Adrenal gland (tissue), 12 donors: ENCODE measurements around the gene CARMIL3. TPM values are rescaled to one million over a fixed set of nuclear protein-coding genes. Genes with fewer than 3 reads are reported as not detected.
A peak's percentile ranks its signal among the peaks of the same experiment; 100 is the strongest.

Source experiments
- DNase-seq, 7 donors: peaks; one replicate each; pipeline ENCODE4 v3.0.0-alpha.2; 2019 to 2020
- H3K27ac ChIP-seq, 5 donors: fragments of 200-600 bp; sonication (generic) in 4 of 5; 1 replicate in 3 of 5; 2 replicates in 2 of 5; pipeline versions ENCODE4 v1.5.1 to v1.8.0; 2016 to 2020; ENCODE audit warnings: mild to moderate bottlenecking in 1 of 5
- H3K27me3 ChIP-seq: fragments of 200-600 bp; 2 replicates; pipeline ENCODE4 v1.8.0; 2021
- H3K36me3 ChIP-seq, 2 donors: fragments of 200-600 bp; replicated peaks in 1 of 2; 1 replicate in 1 of 2; 2 replicates in 1 of 2; pipeline versions ENCODE4 v1.5.1 to v1.8.0; 2018 to 2022
- H3K4me1 ChIP-seq, 2 donors: fragments of 200-600 bp; replicated peaks in 1 of 2; 1 replicate in 1 of 2; 2 replicates in 1 of 2; pipeline versions ENCODE4 v1.5.1 to v1.8.0; 2018 to 2021
- H3K4me3 ChIP-seq, 4 donors: fragments of 200-600 bp; sonication (generic) in 3 of 4; one replicate each; pipeline ENCODE4 v1.5.1; 2016 to 2018
- H3K9me3 ChIP-seq, 3 donors: fragments of 200-600 bp; sonication (generic) in 1 of 3; replicated peaks in 1 of 3; 1 replicate in 2 of 3; 2 replicates in 1 of 3; pipeline versions ENCODE4 v1.5.1 to v1.8.0; 2016 to 2021
- CTCF ChIP-seq, 6 experiments: fragments of 450-650 bp in 4 of 6; fragments of 200-600 bp in 2 of 6; sonication (generic) in 1 of 6; IDR thresholded peaks; 1 replicate in 5 of 6; 2 replicates in 1 of 6; pipeline versions ENCODE4 v1.5.1 to v1.8.0; 2016 to 2021; ENCODE audit warnings: antibody characterized with exemption in 6 of 6, mild to moderate bottlenecking in 2 of 6, moderate library complexity in 1 of 6
- POLR2A ChIP-seq, 2 donors: fragments of 450-650 bp; IDR thresholded peaks; one replicate each; pipeline ENCODE4 v1.6.1; 2017; ENCODE audit warnings: antibody characterized with exemption in 2 of 2, mild to moderate bottlenecking in 2 of 2, moderate library complexity in 1 of 2
- WGBS, 4 donors: extraction: QIAGEN DNeasy Blood & Tissue Kit in 2 of 4; methylation state at CpG; one replicate each; pipeline versions ENCODE4 v1.1.5 to v1.1.7; 2013 to 2017; 5-methylcytosine and 5-hydroxymethylcytosine counted together
- intact Hi-C, 2 donors: fragments of 100-400 bp; cut with DNase I; formaldehyde crosslinking; loops; one replicate each; pipeline versions ENCODE4 v1.14.1 to v1.15.0; 2022 to 2023
- polyA plus RNA-seq, 3 donors: library from polyadenylated mRNA; stranded (reverse); fragments of 200-250 nt in 2 of 3; fragments of 350-450 nt in 1 of 3; fragmentation: Illumina TruSeq in 1 of 3; extraction: RNeasy Lipid Tissue Mini Kit (QIAGEN cat#74804) in 1 of 3; gene quantifications; one replicate each; pipeline ENCODE4 v1.2.3, GENCODE V29; 2013 to 2014
- total RNA-seq, 9 donors: library from RNA; depleted of rRNA in 4 of 9; stranded (reverse); fragments of >200 nt in 4 of 9; fragments of 120-200 nt in 1 of 9; fragmentation: NEBNext Ultra II Directional in 1 of 9; extraction: Animal tissue kit (Norgen Biotek cat#: 25700) in 1 of 9; gene quantifications; one replicate each; pipeline versions ENCODE4 v1.1.0 to v1.2.4, GENCODE V29; 2013 to 2023
- donor health status: healthy with polysubstance abuse.
- donor health status: Bipolar disorder and iron deficiency.
- donor health status: DM: yes; HTN: yes; CAD: no.
- donor health status: DM: no; HTN: no; CAD: no.
- donor health status: DM: no; HTN: no; CAD: no.
- donor health status: DM: yes; HTN: yes; CAD: no.

The CARMIL3 gene
- total and polyA plus RNA-seq, 12 donors: 0.17 to 5.8 (median 0.74) TPM; not detected in 1

- DNase-seq: no peak
- Histone ChIP-seq H3K9me3 (no peaks in the 10 kb centered on the region), H3K4me1 (peaks cover 5% of the 10 kb centered on the region in 2 donors), H3K27ac (no peak overlapping the region), H3K4me3 (no peak overlapping the region), H3K27me3 (no peaks in the 10 kb centered on the region), H3K36me3 (no peaks in the 10 kb centered on the region)
- intact Hi-C loops: loop anchor here (5.0 to 10.0 kb wide), 2 partner anchors 35 to 238 kb away; partner anchors contain the start of genes PCK2 (in 2 of the 2), DHRS1 (in 1 of the 2) and NOP9 (in 1 of the 2)
- 76 to 100% (median 82%) methylated on average over 1 to 2 of the region's 2 CpGs for WGBS, 4 donors
- TF ChIP-seq CTCF (IDR thresholded peaks at IDR 0.05): no peak
- no peak for TF ChIP-seq POLR2A (IDR thresholded peaks at IDR 0.05)
These were observed 5.5 kb downstream of the CARMIL3 start for GRCh38 chr14:24057271-24057670.

- Histone ChIP-seq H3K27me3 (no peaks in the 10 kb centered on the region), H3K9me3 (no peaks in the 10 kb centered on the region), H3K4me1 (no peaks in the 10 kb centered on the region), H3K4me3 (no peak overlapping the region), H3K27ac (no peak overlapping the region), H3K36me3 (no peaks in the 10 kb centered on the region)
- TF ChIP-seq CTCF (IDR thresholded peaks at IDR 0.05) (no peak), POLR2A (IDR thresholded peaks at IDR 0.05) (no peak)
- DNase-seq: no peak
- intact Hi-C loops: loop anchor here (5.0 to 10.0 kb wide), 2 partner anchors 34 to 237 kb away; partner anchors contain the start of genes PCK2 (in 2 of the 2), DHRS1 (in 1 of the 2) and NOP9 (in 1 of the 2)
- WGBS, 4 donors: 39 to 75% (median 56%) methylated on average over 3 to 14 of the region's 14 CpGs
These were observed 6.1 kb downstream of the CARMIL3 start for GRCh38 chr14:24057867-24058259.

- 19 to 67% (median 44%) methylated on average over 3 to 7 of the region's 7 CpGs for WGBS, 4 donors
- Histone ChIP-seq H3K9me3 (no peaks in the 10 kb centered on the region), H3K27ac (no peak overlapping the region), H3K36me3 (no peaks in the 10 kb centered on the region), H3K4me3 (no peak overlapping the region), H3K27me3 (no peaks in the 10 kb centered on the region), H3K4me1 (peaks cover 0 to under 1% of the 10 kb centered on the region in 2 donors)
- intact Hi-C loops: loop anchor here (5.0 to 10.0 kb wide), 2 partner anchors 34 to 236 kb away; partner anchors contain the start of genes PCK2 (in 2 of the 2), DHRS1 (in 1 of the 2) and NOP9 (in 1 of the 2)
- DNase-seq: peak in 6 of 7 donors; percentile 72 to 92 (median 86)
- TF ChIP-seq POLR2A (IDR thresholded peaks at IDR 0.05) (no peak), CTCF (IDR thresholded peaks at IDR 0.05) (peak; percentile 86 to 98 (median 92))
These were observed 6.6 kb downstream of the CARMIL3 start for GRCh38 chr14:24058260-24058950.

GRCh38 chr14:24058951-24059475, 7.2 kb downstream of the CARMIL3 start:
- H3K36me3 ChIP-seq: no peaks in the 10 kb centered on the region
- intact Hi-C loops: loop anchor here (5.0 to 10.0 kb wide), 2 partner anchors 33 to 236 kb away; partner anchors contain the start of genes PCK2 (in 2 of the 2), DHRS1 (in 1 of the 2) and NOP9 (in 1 of the 2)
- DNase-seq: no peak
- peaks cover 0 to 4% of the 10 kb centered on the region in 2 donors for H3K4me1 ChIP-seq
- TF ChIP-seq POLR2A (IDR thresholded peaks at IDR 0.05) (no peak), CTCF (IDR thresholded peaks at IDR 0.05) (no peak)
- H3K9me3 ChIP-seq: no peaks in the 10 kb centered on the region
- no peak overlapping the region for H3K4me3 ChIP-seq
- no peak overlapping the region for H3K27ac ChIP-seq
- no peaks in the 10 kb centered on the region for H3K27me3 ChIP-seq
- 86 to 92% (median 89%) methylated on average over 4 to 10 of the region's 10 CpGs for WGBS, 4 donors
